H9 (cell line): ENCODE results near the gene ZBTB44. TPM values are rescaled to one million over a fixed set of nuclear protein-coding genes. Genes with fewer than 3 reads are reported as not detected.

Experiments used
- DNase-seq: peaks from one replicate; pipeline ENCODE4 v3.0.0-alpha.2; 2017
- H2AFZ ChIP-seq: one replicate; pipeline ENCODE4 v1.6.1; 2013; ENCODE audit warnings: mild to moderate bottlenecking, low read length, control low read depth, moderate library complexity
- H2AK5ac ChIP-seq: 2 replicates; pipeline ENCODE4 v1.6.1; 2013; ENCODE audit warnings: low read length, control low read depth, mixed read lengths; ENCODE audit not compliant: insufficient read length
- H2BK120ac ChIP-seq: one replicate; pipeline ENCODE4 v1.6.1; 2013; ENCODE audit warnings: low read depth, mild to moderate bottlenecking, low read length, control low read depth, inconsistent platforms; ENCODE audit not compliant: poor library complexity, severe bottlenecking
- H2BK12ac ChIP-seq: 2 replicates; pipeline ENCODE4 v1.6.1; 2013; ENCODE audit warnings: low read length, control low read depth, mixed read lengths, low read depth; ENCODE audit not compliant: insufficient read length
- H2BK15ac ChIP-seq: 2 replicates; pipeline ENCODE4 v1.6.1; 2013; ENCODE audit warnings: low read depth, low read length, control low read depth
- H2BK20ac ChIP-seq: one replicate; pipeline ENCODE4 v1.6.1; 2013; ENCODE audit warnings: low read depth, mild to moderate bottlenecking, low read length, control low read depth, inconsistent platforms; ENCODE audit not compliant: poor library complexity, severe bottlenecking
- H2BK5ac ChIP-seq: 2 replicates; pipeline ENCODE4 v1.6.1; 2013; ENCODE audit warnings: low read length, control low read depth, mixed read lengths; ENCODE audit not compliant: insufficient read length
- H3K14ac ChIP-seq: 2 replicates; pipeline ENCODE4 v1.6.1; 2013; ENCODE audit warnings: low read length, control low read depth; ENCODE audit not compliant: insufficient read depth
- H3K18ac ChIP-seq: 2 replicates; pipeline ENCODE4 v1.6.1; 2013; ENCODE audit warnings: low read depth, mild to moderate bottlenecking, mixed read lengths, low read length, control low read depth; ENCODE audit not compliant: insufficient read length
- H3K23ac ChIP-seq: 2 replicates; pipeline ENCODE4 v1.6.1; 2013; ENCODE audit warnings: low read length, control low read depth, mixed read lengths, low read depth; ENCODE audit not compliant: insufficient read length
- H3K23me2 ChIP-seq: 2 replicates; pipeline ENCODE4 v1.6.1; 2013; ENCODE audit warnings: low read depth, mild to moderate bottlenecking, mixed read lengths, low read length, control low read depth; ENCODE audit not compliant: insufficient read length, poor library complexity, severe bottlenecking
- H3K27ac ChIP-seq: 2 replicates; pipeline ENCODE4 v1.5.1; 2013; ENCODE audit warnings: low read length, control low read depth, mixed read lengths, low read depth; ENCODE audit not compliant: insufficient read length
- H3K27me3 ChIP-seq: 2 replicates; pipeline ENCODE4 v1.6.1; 2013; ENCODE audit warnings: low read length, control low read depth, inconsistent platforms; ENCODE audit not compliant: insufficient read depth
- H3K4ac ChIP-seq: 2 replicates; pipeline ENCODE4 v1.6.1; 2013; ENCODE audit warnings: low read depth, mild to moderate bottlenecking, control low read depth, inconsistent platforms, low read length, moderate library complexity
- H3K4me1 ChIP-seq: 2 replicates; pipeline ENCODE4 v1.6.1; 2013; ENCODE audit warnings: low read length, control low read depth, inconsistent platforms; ENCODE audit not compliant: insufficient read depth
- H3K4me2 ChIP-seq: 2 replicates; pipeline ENCODE4 v1.6.1; 2013; ENCODE audit warnings: low read length, control low read depth, mixed read lengths; ENCODE audit not compliant: insufficient read length, insufficient read depth
- H3K56ac ChIP-seq: 2 replicates; pipeline ENCODE4 v1.6.1; 2013; ENCODE audit warnings: low read depth, mild to moderate bottlenecking, mixed read lengths, low read length, control low read depth; ENCODE audit not compliant: insufficient read length
- H3K79me1 ChIP-seq: 2 replicates; pipeline ENCODE4 v1.6.1; 2013; ENCODE audit warnings: low read depth, mild to moderate bottlenecking, moderate library complexity, low read length, control low read depth, inconsistent platforms; ENCODE audit not compliant: insufficient read depth, poor library complexity, severe bottlenecking
- H3K79me2 ChIP-seq: 2 replicates; pipeline ENCODE4 v1.6.1; 2013; ENCODE audit warnings: low read length, control low read depth, inconsistent platforms; ENCODE audit not compliant: insufficient read depth
- H3K9ac ChIP-seq: 2 replicates; pipeline ENCODE4 v1.6.1; 2013; ENCODE audit warnings: low read length, control low read depth, mixed read lengths; ENCODE audit not compliant: insufficient read length; ENCODE audit errors: extremely low read depth
- H3K9me3 ChIP-seq: one replicate; pipeline ENCODE4 v1.6.1; 2013; ENCODE audit warnings: low read depth, low read length, inconsistent platforms; ENCODE audit not compliant: control insufficient read depth
- H3T11ph ChIP-seq: one replicate; pipeline ENCODE4 v1.6.1; 2013; ENCODE audit warnings: mild to moderate bottlenecking, low read length, control low read depth, inconsistent platforms
- H4K20me1 ChIP-seq: one replicate; pipeline ENCODE4 v1.6.1; 2013; ENCODE audit not compliant: control insufficient read depth, insufficient read length, insufficient read depth
- H4K5ac ChIP-seq: 2 replicates; pipeline ENCODE4 v1.6.1; 2013; ENCODE audit warnings: low read depth, mild to moderate bottlenecking, mixed read lengths, low read length, control low read depth; ENCODE audit not compliant: insufficient read length
- H4K8ac ChIP-seq: replicated peaks from 2 replicates; pipeline ENCODE4 v1.6.1; 2013; ENCODE audit warnings: low read length, control low read depth, mixed read lengths, low read depth; ENCODE audit not compliant: insufficient read length
- H4K91ac ChIP-seq: 2 replicates; pipeline ENCODE4 v1.6.1; 2013; ENCODE audit warnings: low read depth, mild to moderate bottlenecking, moderate library complexity, mixed read lengths, low read length, control low read depth; ENCODE audit not compliant: insufficient read length
- H3K27ac Mint-ChIP-seq, 3 experiments: 2 replicates in 2 of 3; 3 replicates in 1 of 3; pipeline ENCODE4 v1.8.0; 2020 to 2021; ENCODE audit warnings: mixed read lengths in 3 of 3, mild to moderate bottlenecking in 1 of 3, moderate library complexity in 1 of 3
- H3K27me3 Mint-ChIP-seq: 2 replicates; pipeline ENCODE4 v1.8.0; 2021; ENCODE audit warnings: low read depth, mild to moderate bottlenecking, moderate library complexity, mixed read lengths
- H3K36me3 Mint-ChIP-seq, 3 experiments: 2 replicates in 2 of 3; 3 replicates in 1 of 3; pipeline ENCODE4 v1.8.0; 2020 to 2021; ENCODE audit warnings: low read depth in 3 of 3, mixed read lengths in 3 of 3; ENCODE audit not compliant: insufficient read depth in 1 of 3
- H3K4me1 Mint-ChIP-seq, 2 experiments: 2 replicates each; pipeline ENCODE4 v1.8.0; 2020; ENCODE audit warnings: mixed read lengths in 2 of 2
- H3K4me3 Mint-ChIP-seq, 2 experiments: 2 replicates in 1 of 2; 3 replicates in 1 of 2; pipeline ENCODE4 v1.8.0; 2020 to 2021; ENCODE audit warnings: mild to moderate bottlenecking in 2 of 2, mixed read lengths in 2 of 2, moderate library complexity in 1 of 2
- H3K9me3 Mint-ChIP-seq, 2 experiments: 2 replicates in 1 of 2; 3 replicates in 1 of 2; pipeline ENCODE4 v1.8.0; 2020; ENCODE audit warnings: mild to moderate bottlenecking in 2 of 2, mixed read lengths in 2 of 2, moderate library complexity in 1 of 2
- WGBS: extraction: QIAGEN DNeasy Blood & Tissue Kit; methylation state at CpG from one replicate; pipeline ENCODE4 v1.1.7; 2013; ENCODE audit warnings: missing lambda C conversion rate, low lambda C conversion rate, mixed read lengths; ENCODE audit not compliant: insufficient read length; ENCODE audit errors: extremely low coverage; 5-methylcytosine and 5-hydroxymethylcytosine counted together
- total RNA-seq: library from RNA; stranded (reverse); gene quantifications from 2 replicates; pipeline ENCODE4 v1.2.1, GENCODE V29; 2021
- TF ChIP-seq, protein P1 (sequence below): fragments of 200-600 bp; sonication (generic); conservative IDR thresholded peaks from 3 replicates; pipeline ENCODE4 v1.8.0; 2021; ENCODE audit warnings: antibody characterized with exemption, mild to moderate bottlenecking

The ZBTB44 gene
- total RNA-seq, 1 experiment from 2014 or later = 67.7 TPM

DNA sequence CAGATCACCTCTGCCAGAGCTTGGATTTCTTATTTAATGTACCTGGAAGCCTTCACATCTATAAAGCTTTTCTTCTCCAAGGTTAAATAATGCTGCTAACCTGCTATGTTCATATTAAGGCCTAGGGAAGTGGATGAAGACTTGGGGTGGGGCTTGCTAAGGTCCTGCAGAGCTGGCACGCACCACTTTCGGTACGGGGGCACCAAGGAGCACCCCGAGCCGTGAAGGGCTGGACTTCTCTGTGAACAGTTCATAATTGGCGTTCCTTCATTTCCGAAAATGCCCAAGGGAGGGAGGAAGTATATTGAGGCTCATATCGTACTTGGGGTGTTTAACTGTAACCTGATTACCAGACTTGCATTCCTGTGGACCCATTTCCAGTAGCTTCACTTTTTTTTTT is 95.6 kb downstream of the ZBTB44 start:
- peaks cover 15 to 18% of the 10 kb centered on the region in 2 experiments for H3K4me1 Mint-ChIP-seq
- no peak overlapping the region for H2BK120ac ChIP-seq
- H3K27me3 Mint-ChIP-seq = no peaks in the 10 kb centered on the region
- H3K4ac ChIP-seq = no peak overlapping the region
- H3T11ph ChIP-seq = no peak overlapping the region
- no peak overlapping the region for H2AFZ ChIP-seq
- no peaks in the 10 kb centered on the region; a peak in 1 of 5 replicates for H3K9me3 Mint-ChIP-seq
- H3K56ac ChIP-seq = no peak overlapping the region
- WGBS = no CpG with 5 or more reads among the region's 8 CpGs
- no peak overlapping the region for H2BK15ac ChIP-seq
- H3K27ac Mint-ChIP-seq = no peak overlapping the region
- H3K4me3 Mint-ChIP-seq = no peak overlapping the region
- H4K20me1 ChIP-seq = peaks cover 2% of the 10 kb centered on the region
- H3K23ac ChIP-seq = no peak overlapping the region
- no peak overlapping the region for H3K9ac ChIP-seq
- H3K27ac ChIP-seq = no peak overlapping the region
- H3K27me3 ChIP-seq = no peaks in the 10 kb centered on the region
- H3K79me1 ChIP-seq = no peaks in the 10 kb centered on the region
- H3K4me2 ChIP-seq = no peak overlapping the region
- H3K36me3 Mint-ChIP-seq = peaks cover 0 to 4% (median 0%) of the 10 kb centered on the region in 3 experiments; a peak in 1 of 7 replicates
- TF ChIP-seq, protein P1, sequence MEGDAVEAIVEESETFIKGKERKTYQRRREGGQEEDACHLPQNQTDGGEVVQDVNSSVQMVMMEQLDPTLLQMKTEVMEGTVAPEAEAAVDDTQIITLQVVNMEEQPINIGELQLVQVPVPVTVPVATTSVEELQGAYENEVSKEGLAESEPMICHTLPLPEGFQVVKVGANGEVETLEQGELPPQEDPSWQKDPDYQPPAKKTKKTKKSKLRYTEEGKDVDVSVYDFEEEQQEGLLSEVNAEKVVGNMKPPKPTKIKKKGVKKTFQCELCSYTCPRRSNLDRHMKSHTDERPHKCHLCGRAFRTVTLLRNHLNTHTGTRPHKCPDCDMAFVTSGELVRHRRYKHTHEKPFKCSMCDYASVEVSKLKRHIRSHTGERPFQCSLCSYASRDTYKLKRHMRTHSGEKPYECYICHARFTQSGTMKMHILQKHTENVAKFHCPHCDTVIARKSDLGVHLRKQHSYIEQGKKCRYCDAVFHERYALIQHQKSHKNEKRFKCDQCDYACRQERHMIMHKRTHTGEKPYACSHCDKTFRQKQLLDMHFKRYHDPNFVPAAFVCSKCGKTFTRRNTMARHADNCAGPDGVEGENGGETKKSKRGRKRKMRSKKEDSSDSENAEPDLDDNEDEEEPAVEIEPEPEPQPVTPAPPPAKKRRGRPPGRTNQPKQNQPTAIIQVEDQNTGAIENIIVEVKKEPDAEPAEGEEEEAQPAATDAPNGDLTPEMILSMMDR = no peak
- H4K91ac ChIP-seq = no peak overlapping the region
- no peak overlapping the region for H2BK5ac ChIP-seq
- H2AK5ac ChIP-seq = no peak overlapping the region
- no peak overlapping the region for H2BK20ac ChIP-seq
- H3K23me2 ChIP-seq = no peaks in the 10 kb centered on the region
- H2BK12ac ChIP-seq = no peak overlapping the region
- H3K14ac ChIP-seq = no peak overlapping the region
- H3K9me3 ChIP-seq = no peaks in the 10 kb centered on the region
- H3K18ac ChIP-seq = no peak overlapping the region
- H4K5ac ChIP-seq = no peak overlapping the region
- H4K8ac ChIP-seq = no peak overlapping the region
- DNase-seq = no peak
- no peaks in the 10 kb centered on the region; the same call in 1 of the 2 replicates for H3K4me1 ChIP-seq
- H3K79me2 ChIP-seq = no peaks in the 10 kb centered on the region
